RWPE2 (cell line): ENCODE results near the gene C19orf38.
A peak's percentile ranks its signal among the peaks of the same experiment; 100 is the strongest.

Source experiments
- ATAC-seq: fragments of 200-7000 bp; cut with Tn5 transposase; 3 replicates; pipeline ENCODE4 v1.9.1; 2021; ENCODE audit warnings: low read depth
- DNase-seq: peaks from one replicate; pipeline ENCODE4 v3.0.0-alpha.2; 2020; ENCODE audit warnings: low spot score
- H3K27ac ChIP-seq: fragments of 450-650 bp; 2 replicates; pipeline ENCODE4 v1.5.1; 2017; ENCODE audit warnings: mild to moderate bottlenecking; ENCODE audit not compliant: poor library complexity, severe bottlenecking
- H3K27me3 ChIP-seq: fragments of 250-450 bp; sonication (Bioruptor Pico); 2 replicates; pipeline ENCODE4 v1.5.1; 2021; ENCODE audit warnings: mild to moderate bottlenecking, moderate library complexity; ENCODE audit not compliant: insufficient read depth, poor library complexity, severe bottlenecking
- H3K36me3 ChIP-seq: fragments of 250-450 bp; sonication (Bioruptor Pico); 2 replicates; pipeline ENCODE4 v1.5.1; 2020; ENCODE audit warnings: low read depth, mild to moderate bottlenecking, moderate library complexity
- H3K4me1 ChIP-seq: fragments of 250-450 bp; sonication (Bioruptor Pico); 2 replicates; pipeline ENCODE4 v1.5.1; 2021; ENCODE audit warnings: mild to moderate bottlenecking, moderate library complexity; ENCODE audit not compliant: insufficient read depth, poor library complexity, severe bottlenecking
- H3K4me3 ChIP-seq: fragments of 250-450 bp; sonication (Bioruptor Pico); 2 replicates; pipeline ENCODE4 v1.5.1; 2021; ENCODE audit warnings: mild to moderate bottlenecking, moderate library complexity; ENCODE audit not compliant: severe bottlenecking
- H3K9me3 ChIP-seq: fragments of 250-450 bp; sonication (Bioruptor Pico); 2 replicates; pipeline ENCODE4 v1.5.1; 2021; ENCODE audit warnings: mild to moderate bottlenecking, moderate library complexity; ENCODE audit not compliant: severe bottlenecking
- CTCF ChIP-seq: fragments of 450-650 bp; IDR thresholded peaks from one replicate; pipeline ENCODE4 v1.5.1; 2017; ENCODE audit warnings: mild to moderate bottlenecking, moderate library complexity; ENCODE audit not compliant: poor library complexity, severe bottlenecking

C19orf38 gene

GRCh38 chr19:10882108-10882457 lies 33.9 kb downstream of the C19orf38 start:
- Histone ChIP-seq H3K27me3 (no peaks in the 10 kb centered on the region), H3K36me3 (no peaks in the 10 kb centered on the region), H3K4me1 (peaks cover 6% of the 10 kb centered on the region), H3K27ac (no peak overlapping the region), H3K4me3 (no peak overlapping the region), H3K9me3 (no peaks in the 10 kb centered on the region)
- ATAC-seq (no peak), DNase-seq (no peak)
- no peak for TF ChIP-seq CTCF

GRCh38 chr19:10884274-10884673 lies 36.1 kb downstream of the C19orf38 start:
- no peaks in the 10 kb centered on the region for H3K27me3 ChIP-seq
- no peak overlapping the region for H3K27ac ChIP-seq
- TF ChIP-seq CTCF = no peak
- H3K4me1 ChIP-seq = peaks cover 2% of the 10 kb centered on the region
- H3K9me3 ChIP-seq = no peaks in the 10 kb centered on the region
- H3K4me3 ChIP-seq = no peak overlapping the region
- DNase-seq (no peak), ATAC-seq (peak; percentile 66)
- H3K36me3 ChIP-seq = no peaks in the 10 kb centered on the region

GRCh38 chr19:10885201-10886169 lies 37.3 kb downstream of the C19orf38 start:
- DNase-seq (no peak), ATAC-seq (no peak)
- no peaks in the 10 kb centered on the region for H3K9me3 ChIP-seq
- TF ChIP-seq CTCF = no peak
- H3K27ac ChIP-seq = no peak overlapping the region
- no peak overlapping the region for H3K4me3 ChIP-seq
- no peaks in the 10 kb centered on the region for H3K4me1 ChIP-seq
- H3K27me3 ChIP-seq = no peaks in the 10 kb centered on the region
- H3K36me3 ChIP-seq = no peaks in the 10 kb centered on the region

GRCh38 chr19:10887616-10888367 lies 39.6 kb downstream of the C19orf38 start:
- H3K4me1 ChIP-seq = no peaks in the 10 kb centered on the region
- 0 out of 3 replicates have a peak, but pooled peaks have one; percentile 37 for ATAC-seq
- no peak overlapping the region for H3K4me3 ChIP-seq

More at GRCh38 chr19:10887616-10888367, 39.6 kb downstream of the C19orf38 start:
- no peak for DNase-seq
- H3K27ac ChIP-seq = no peak overlapping the region
- no peak for TF ChIP-seq CTCF
- H3K36me3 ChIP-seq = no peaks in the 10 kb centered on the region
- no peaks in the 10 kb centered on the region for H3K9me3 ChIP-seq
- H3K27me3 ChIP-seq = no peaks in the 10 kb centered on the region
